Measurements from ENCODE around the gene DTX3. TPM values are rescaled to one million over a fixed set of nuclear protein-coding genes. Genes with fewer than 3 reads are reported as not detected.
"Not testable (repeated sequence)": the region's sequence is repeated elsewhere in the genome, so short reads cannot be mapped to it uniquely, and the experiment has no call there.

DTX3 gene
- total RNA-seq, 1 donor from 2014 or later: 22.3 TPM

DNA sequence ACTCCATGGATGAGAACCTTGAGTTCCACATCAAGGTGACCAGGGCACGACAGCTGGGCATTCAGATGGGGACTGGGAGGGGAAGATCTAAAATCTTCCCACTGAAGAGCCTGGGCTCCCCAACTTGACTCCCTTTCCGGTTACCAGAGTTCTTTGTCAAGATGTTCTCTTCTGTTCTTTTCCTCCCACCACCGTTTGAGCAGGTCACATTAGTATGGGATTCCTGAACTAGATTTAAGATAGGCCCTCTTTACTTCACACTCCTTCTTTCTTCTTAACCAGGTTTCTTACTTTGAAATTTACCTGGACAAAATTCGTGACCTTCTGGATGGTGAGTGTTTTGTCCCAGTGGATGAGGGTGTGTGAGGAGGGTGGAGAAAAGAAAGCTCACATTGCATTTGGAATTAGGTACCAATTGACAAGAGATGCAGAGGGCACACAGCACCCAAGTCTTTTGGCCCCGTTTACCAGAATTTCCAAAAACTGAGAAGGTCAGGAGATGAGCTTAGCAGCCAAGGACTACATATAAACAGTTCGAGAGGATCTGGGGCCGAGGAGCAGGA is 40.4 kb upstream of the DTX3 start:
- no peaks in the 10 kb centered on the region for H3K36me3 ChIP-seq
- H3K27ac ChIP-seq (replicated peaks): no peak overlapping the region
- TF ChIP-seq, protein P1, sequence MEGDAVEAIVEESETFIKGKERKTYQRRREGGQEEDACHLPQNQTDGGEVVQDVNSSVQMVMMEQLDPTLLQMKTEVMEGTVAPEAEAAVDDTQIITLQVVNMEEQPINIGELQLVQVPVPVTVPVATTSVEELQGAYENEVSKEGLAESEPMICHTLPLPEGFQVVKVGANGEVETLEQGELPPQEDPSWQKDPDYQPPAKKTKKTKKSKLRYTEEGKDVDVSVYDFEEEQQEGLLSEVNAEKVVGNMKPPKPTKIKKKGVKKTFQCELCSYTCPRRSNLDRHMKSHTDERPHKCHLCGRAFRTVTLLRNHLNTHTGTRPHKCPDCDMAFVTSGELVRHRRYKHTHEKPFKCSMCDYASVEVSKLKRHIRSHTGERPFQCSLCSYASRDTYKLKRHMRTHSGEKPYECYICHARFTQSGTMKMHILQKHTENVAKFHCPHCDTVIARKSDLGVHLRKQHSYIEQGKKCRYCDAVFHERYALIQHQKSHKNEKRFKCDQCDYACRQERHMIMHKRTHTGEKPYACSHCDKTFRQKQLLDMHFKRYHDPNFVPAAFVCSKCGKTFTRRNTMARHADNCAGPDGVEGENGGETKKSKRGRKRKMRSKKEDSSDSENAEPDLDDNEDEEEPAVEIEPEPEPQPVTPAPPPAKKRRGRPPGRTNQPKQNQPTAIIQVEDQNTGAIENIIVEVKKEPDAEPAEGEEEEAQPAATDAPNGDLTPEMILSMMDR (IDR thresholded peaks at IDR 0.05; ENCODE audit: borderline replicate concordance): no peak
- intact Hi-C loops (cut with micrococcal nuclease): no loop called here
- H3K4me1 ChIP-seq: no peaks in the 10 kb centered on the region
- H3K4me3 ChIP-seq: no peak overlapping the region
- H3K27me3 ChIP-seq (ENCODE audit: low read depth): peaks cover 80% of the 10 kb centered on the region
- DNase-seq: no peak
- no peaks in the 10 kb centered on the region for H3K9me3 ChIP-seq (replicated peaks)

DNA sequence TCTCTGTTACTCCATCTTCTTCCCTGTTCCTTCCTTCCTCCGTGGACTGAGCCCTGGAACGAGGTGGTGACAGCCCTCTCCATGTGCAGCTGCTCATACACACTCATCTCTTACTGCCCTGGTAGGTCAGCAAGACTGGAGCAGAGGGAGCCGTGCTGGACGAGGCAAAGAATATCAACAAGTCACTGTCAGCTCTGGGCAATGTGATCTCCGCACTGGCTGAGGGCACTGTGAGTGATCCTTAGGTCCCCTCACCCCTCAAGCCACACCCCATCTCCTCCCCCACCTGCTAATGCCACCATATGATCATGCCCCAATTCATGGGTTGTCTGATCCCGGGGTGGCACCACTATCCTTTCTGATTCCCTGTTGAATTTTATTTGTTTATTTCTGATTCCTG is 35.8 kb upstream of the DTX3 start:
- intact Hi-C loops (cut with micrococcal nuclease): no loop called here
- Histone ChIP-seq H3K4me1 (no peaks in the 10 kb centered on the region), H3K27ac (replicated peaks) (no peak overlapping the region), H3K36me3 (no peaks in the 10 kb centered on the region), H3K27me3 (ENCODE audit: low read depth) (peaks cover 90% of the 10 kb centered on the region), H3K4me3 (no peak overlapping the region), H3K9me3 (replicated peaks) (no peaks in the 10 kb centered on the region)
- no peak for DNase-seq
- TF ChIP-seq, protein P1 (IDR thresholded peaks at IDR 0.05; ENCODE audit: borderline replicate concordance): no peak

DNA sequence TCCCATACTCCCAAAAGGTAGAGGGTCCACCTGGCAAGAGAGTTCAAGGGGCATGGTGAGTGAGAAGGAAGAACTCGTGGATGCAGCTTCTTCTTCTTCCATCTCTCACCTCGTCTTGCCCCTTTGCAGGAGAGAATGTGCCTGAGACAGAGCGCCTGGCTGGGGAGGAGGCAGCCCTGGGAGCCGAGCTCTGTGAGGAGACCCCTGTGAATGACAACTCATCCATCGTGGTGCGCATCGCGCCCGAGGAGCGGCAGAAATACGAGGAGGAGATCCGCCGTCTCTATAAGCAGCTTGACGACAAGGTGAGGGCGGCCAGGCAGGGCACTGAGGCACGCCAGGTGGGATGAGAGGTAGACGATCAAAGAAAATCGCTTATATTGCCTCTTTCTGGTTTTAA is 34.8 kb upstream of the DTX3 start:
- H3K27me3 ChIP-seq (ENCODE audit: low read depth): peaks cover 83% of the 10 kb centered on the region
- intact Hi-C loops (cut with micrococcal nuclease): no loop called here
- no peaks in the 10 kb centered on the region for H3K4me1 ChIP-seq
- no peaks in the 10 kb centered on the region for H3K36me3 ChIP-seq
- no peak for DNase-seq
- no peaks in the 10 kb centered on the region for H3K9me3 ChIP-seq (replicated peaks)
- TF ChIP-seq, protein P1 (IDR thresholded peaks at IDR 0.05; ENCODE audit: borderline replicate concordance): no peak
- no peak overlapping the region for H3K27ac ChIP-seq (replicated peaks)
- no peak overlapping the region for H3K4me3 ChIP-seq

DNA sequence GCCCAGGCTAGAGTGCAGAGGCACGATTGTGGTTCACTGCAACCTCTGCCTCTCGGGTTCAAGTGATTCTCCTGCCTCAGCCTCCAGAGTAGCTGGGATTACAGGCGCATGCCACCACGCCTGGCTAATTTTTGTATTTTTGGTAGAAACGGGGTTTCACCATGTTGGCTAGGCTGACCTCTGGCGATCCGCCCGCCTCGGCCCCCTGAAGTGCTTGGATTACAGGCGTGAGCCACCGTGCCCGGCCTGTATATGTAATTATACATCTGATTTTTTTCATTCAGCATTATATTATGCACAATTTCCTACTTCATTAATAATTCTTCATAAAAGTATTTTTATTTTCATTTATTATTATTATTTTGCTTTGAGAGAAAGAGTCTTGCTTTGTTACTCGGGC is 34.2 kb upstream of the DTX3 start:
- H3K4me3 ChIP-seq; H3K27ac ChIP-seq (replicated peaks); DNase-seq; H3K9me3 ChIP-seq (replicated peaks); H3K36me3 ChIP-seq; intact Hi-C loops (cut with micrococcal nuclease); H3K4me1 ChIP-seq: not testable (repeated sequence)
- peaks cover 83% of the 10 kb centered on the region for H3K27me3 ChIP-seq (ENCODE audit: low read depth)

DNA sequence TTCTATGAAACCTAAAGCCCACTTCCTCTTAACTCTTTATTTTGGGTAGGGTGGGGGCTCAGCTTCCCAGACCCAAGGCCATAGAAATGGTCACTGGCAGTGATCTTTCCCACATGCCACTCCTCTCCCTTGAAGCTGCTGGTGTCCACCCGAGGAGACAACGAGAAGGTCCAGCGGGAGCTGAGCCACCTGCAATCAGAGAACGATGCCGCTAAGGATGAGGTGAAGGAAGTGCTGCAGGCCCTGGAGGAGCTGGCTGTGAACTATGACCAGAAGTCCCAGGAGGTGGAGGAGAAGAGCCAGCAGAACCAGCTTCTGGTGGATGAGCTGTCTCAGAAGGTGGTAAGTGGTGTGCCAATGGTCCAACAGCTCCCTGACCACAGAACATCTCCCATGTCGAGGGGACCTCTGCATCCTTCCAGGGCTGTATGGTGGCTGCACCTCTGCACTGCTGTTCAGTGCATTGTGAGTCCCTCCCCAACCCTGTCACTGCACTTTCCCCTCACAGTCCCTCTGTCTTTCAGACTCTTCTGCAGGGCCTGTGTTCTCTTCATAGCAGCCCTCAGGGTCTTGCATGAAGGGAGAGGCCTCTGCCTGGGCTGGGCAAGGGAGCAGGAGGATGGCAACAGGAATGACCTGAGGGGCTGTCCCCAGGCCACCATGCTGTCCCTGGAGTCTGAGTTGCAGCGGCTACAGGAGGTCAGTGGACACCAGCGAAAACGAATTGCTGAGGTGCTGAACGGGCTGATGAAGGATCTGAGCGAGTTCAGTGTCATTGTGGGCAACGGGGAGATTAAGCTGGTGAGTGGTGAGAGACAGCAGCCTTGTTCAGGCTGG is 32.5 kb upstream of the DTX3 start:
- intact Hi-C loops (cut with micrococcal nuclease): no loop called here
- Histone ChIP-seq H3K9me3 (replicated peaks) (no peaks in the 10 kb centered on the region), H3K4me3 (no peak overlapping the region)

More for the DNA sequence above, 32.5 kb upstream of the DTX3 start:
- Histone ChIP-seq H3K27ac (replicated peaks) (no peak overlapping the region), H3K4me1 (no peaks in the 10 kb centered on the region), H3K36me3 (no peaks in the 10 kb centered on the region), H3K27me3 (ENCODE audit: low read depth) (peaks cover 77% of the 10 kb centered on the region)
- TF ChIP-seq, protein P1 (IDR thresholded peaks at IDR 0.05; ENCODE audit: borderline replicate concordance): no peak
- DNase-seq: no peak
